SK-N-SH (cell line): ENCODE data around the gene CHM.

Source experiments
- CTCF ChIP-seq: fragments of 200-600 bp; sonication (generic); IDR thresholded peaks from 2 replicates; pipeline ENCODE4 v1.6.1; 2017; ENCODE audit warnings: antibody characterized with exemption, mild to moderate bottlenecking, moderate library complexity
- EP300 ChIP-seq, 2 experiments: IDR thresholded peaks; 2 replicates each; pipeline versions ENCODE4 v1.4.0 to v1.6.1; 2012; ENCODE audit warnings: borderline replicate concordance in 1 of 2, low read depth in 1 of 2, low read length in 1 of 2
- FOXM1 ChIP-seq: IDR thresholded peaks from 2 replicates; pipeline ENCODE4 v1.4.0; 2012; ENCODE audit warnings: low read depth, mild to moderate bottlenecking
- GABPA ChIP-seq: IDR thresholded peaks from 2 replicates; pipeline ENCODE4 v1.4.0; 2012; ENCODE audit warnings: low read depth, mild to moderate bottlenecking
- MXI1 ChIP-seq: IDR thresholded peaks from 2 replicates; pipeline ENCODE4 v1.6.1; 2012; ENCODE audit warnings: mild to moderate bottlenecking, low read depth, low read length, improper control_type of control experiment
- POLR2AphosphoS5 ChIP-seq: IDR thresholded peaks from 2 replicates; pipeline ENCODE4 v1.6.1; 2012; ENCODE audit warnings: low read depth, low read length
- RFX5 ChIP-seq: IDR thresholded peaks from 2 replicates; pipeline ENCODE4 v1.6.1; 2012; ENCODE audit warnings: mild to moderate bottlenecking, improper control_type of control experiment, low read length
- SIN3A ChIP-seq: IDR thresholded peaks from 2 replicates; pipeline ENCODE4 v1.6.1; 2012; ENCODE audit warnings: low read depth, mild to moderate bottlenecking, low read length, moderate library complexity, borderline replicate concordance
- TAF1 ChIP-seq: IDR thresholded peaks from 2 replicates; pipeline ENCODE4 v1.6.1; 2012; ENCODE audit warnings: low read depth, mild to moderate bottlenecking, low read length, moderate library complexity, borderline replicate concordance
- TF ChIP-seq, protein P1 (sequence below): IDR thresholded peaks from 2 replicates; pipeline ENCODE4 v1.4.0; 2012; ENCODE audit warnings: low read depth
- TF ChIP-seq, protein P2 (sequence below): IDR thresholded peaks from 2 replicates; pipeline ENCODE4 v1.4.0; 2012; ENCODE audit warnings: low read depth, borderline replicate concordance
- TF ChIP-seq, protein P3 (sequence below): fragments of 150-350 bp; IDR thresholded peaks from 2 replicates; pipeline ENCODE4 v1.6.1; 2017; ENCODE audit warnings: antibody characterized with exemption, low read length, low read depth, borderline replicate concordance

DNA sequence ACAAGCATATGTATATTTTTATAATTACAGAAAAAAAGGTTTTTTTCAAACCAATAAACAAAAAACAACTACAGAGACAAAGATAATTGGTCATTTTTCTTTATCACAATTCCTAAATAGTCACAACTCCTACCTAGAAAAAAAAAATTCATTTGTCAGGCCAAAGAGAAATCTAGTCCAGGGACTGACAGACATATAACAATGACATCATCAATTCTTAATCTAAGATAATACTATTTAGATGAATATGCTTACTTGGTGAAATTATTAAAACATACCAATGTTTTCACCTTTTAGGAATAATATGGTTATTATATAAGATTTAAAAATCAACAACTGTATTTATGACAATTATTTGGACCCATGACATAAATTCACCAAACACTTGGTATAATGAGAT is 48.4 kb downstream of the CHM start:
- TF ChIP-seq, protein P1, sequence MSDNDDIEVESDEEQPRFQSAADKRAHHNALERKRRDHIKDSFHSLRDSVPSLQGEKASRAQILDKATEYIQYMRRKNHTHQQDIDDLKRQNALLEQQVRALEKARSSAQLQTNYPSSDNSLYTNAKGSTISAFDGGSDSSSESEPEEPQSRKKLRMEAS: no peak
- no peak for TF ChIP-seq SIN3A
- no peak for TF ChIP-seq CTCF
- TF ChIP-seq RFX5: no peak
- TF ChIP-seq, protein P2, sequence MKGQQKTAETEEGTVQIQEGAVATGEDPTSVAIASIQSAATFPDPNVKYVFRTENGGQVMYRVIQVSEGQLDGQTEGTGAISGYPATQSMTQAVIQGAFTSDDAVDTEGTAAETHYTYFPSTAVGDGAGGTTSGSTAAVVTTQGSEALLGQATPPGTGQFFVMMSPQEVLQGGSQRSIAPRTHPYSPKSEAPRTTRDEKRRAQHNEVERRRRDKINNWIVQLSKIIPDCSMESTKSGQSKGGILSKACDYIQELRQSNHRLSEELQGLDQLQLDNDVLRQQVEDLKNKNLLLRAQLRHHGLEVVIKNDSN: no peak
- TF ChIP-seq GABPA: no peak
- no peak for TF ChIP-seq POLR2AphosphoS5
- TF ChIP-seq FOXM1: no peak
- TF ChIP-seq MXI1: no peak
- TF ChIP-seq, protein P3, sequence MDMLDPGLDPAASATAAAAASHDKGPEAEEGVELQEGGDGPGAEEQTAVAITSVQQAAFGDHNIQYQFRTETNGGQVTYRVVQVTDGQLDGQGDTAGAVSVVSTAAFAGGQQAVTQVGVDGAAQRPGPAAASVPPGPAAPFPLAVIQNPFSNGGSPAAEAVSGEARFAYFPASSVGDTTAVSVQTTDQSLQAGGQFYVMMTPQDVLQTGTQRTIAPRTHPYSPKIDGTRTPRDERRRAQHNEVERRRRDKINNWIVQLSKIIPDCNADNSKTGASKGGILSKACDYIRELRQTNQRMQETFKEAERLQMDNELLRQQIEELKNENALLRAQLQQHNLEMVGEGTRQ: no peak
- TF ChIP-seq EP300 (IDR thresholded peaks at IDR 0.05; ENCODE audit: borderline replicate concordance in 1 of 2, low read depth in 1 of 2, low read length in 1 of 2): no peak
- TF ChIP-seq TAF1: no peak
